PC-9 (cell line): ENCODE results near the gene TUBB. TPM values are rescaled to one million over a fixed set of nuclear protein-coding genes. Genes with fewer than 3 reads are reported as not detected.
A peak's percentile ranks its signal among the peaks of the same experiment; 100 is the strongest.

Source experiments
- Bru-seq: library from RNA; stranded (reverse); fragments of 400-500 nt; gene quantifications from one replicate; lab custom pipeline; 2021; lab: Mats Ljungman, UMichigan
- BruChase-seq, 2 experiments: library from RNA; stranded (reverse); fragments of 400-500 nt; gene quantifications; one replicate each; lab custom pipeline; 2021; lab: Mats Ljungman, UMichigan
- BruUV-seq: library from RNA; stranded (reverse); fragments of 400-500 nt; replicated peaks from 2 replicates; lab custom pipeline; 2021; lab: Mats Ljungman, UMichigan
- CTCF ChIA-PET: fragments of 300-600 bp; sonication (Branson Sonifier 250); formaldehyde crosslinking; loops from one replicate; lab custom pipeline; 2022; ENCODE audit warnings: antibody characterized with exemption; lab: Charles Lee
- POLR2A ChIA-PET: fragments of 300-600 bp; sonication (Branson Sonifier 250); formaldehyde crosslinking; loops from one replicate; lab custom pipeline; 2022; ENCODE audit warnings: antibody characterized with exemption; ENCODE audit not compliant: unreplicated experiment; lab: Charles Lee
- DNase-seq, 2 experiments: peaks; one replicate each; pipeline versions ENCODE4 v3.0.0 to v3.0.0-alpha.2; 2015 to 2022; ENCODE audit warnings: mixed read lengths in 1 of 2
- H2AFZ ChIP-seq: fragments of 200-600 bp; sonication (generic); 2 replicates; pipeline ENCODE4 v1.8.1; 2017; ENCODE audit warnings: antibody characterized with exemption
- H3F3A ChIP-seq: fragments of 200-600 bp; sonication (generic); 2 replicates; pipeline ENCODE4 v1.8.1; 2017; ENCODE audit warnings: antibody characterized with exemption, mild to moderate bottlenecking, low read depth; ENCODE audit not compliant: insufficient read depth
- H3K27ac ChIP-seq: fragments of 200-600 bp; sonication (generic); 2 replicates; pipeline ENCODE4 v1.6.1; 2016; ENCODE audit warnings: mixed run types
- H3K27me3 ChIP-seq: fragments of 200-600 bp; sonication (generic); 2 replicates; pipeline ENCODE4 v1.6.1; 2016; ENCODE audit warnings: low read depth, mixed run types; ENCODE audit not compliant: insufficient read depth
- H3K36me3 ChIP-seq: fragments of 200-600 bp; sonication (generic); 2 replicates; pipeline ENCODE4 v1.6.1; 2016; ENCODE audit warnings: low read depth, mixed run types
- H3K4me1 ChIP-seq: fragments of 200-600 bp; sonication (generic); replicated peaks from 2 replicates; pipeline ENCODE4 v1.6.1; 2016; ENCODE audit warnings: mixed run types; ENCODE audit not compliant: insufficient read depth
- H3K4me2 ChIP-seq: fragments of 200-600 bp; sonication (generic); 2 replicates; pipeline ENCODE4 v1.6.1; 2017; ENCODE audit warnings: mixed run types
- H3K4me3 ChIP-seq: fragments of 200-600 bp; sonication (generic); 2 replicates; pipeline ENCODE4 v1.6.1; 2016; ENCODE audit warnings: mixed run types
- H3K79me2 ChIP-seq: fragments of 200-600 bp; sonication (generic); 2 replicates; pipeline ENCODE4 v1.6.1; 2017; ENCODE audit warnings: low read depth, mixed run types
- H3K9me2 ChIP-seq: fragments of 200-600 bp; sonication (generic); 2 replicates; pipeline ENCODE4 v1.8.1; 2017; ENCODE audit warnings: mild to moderate bottlenecking; ENCODE audit not compliant: insufficient read depth
- H3K9me3 ChIP-seq: fragments of 200-600 bp; sonication (generic); 2 replicates; pipeline ENCODE4 v1.8.1; 2016; ENCODE audit warnings: low read depth; ENCODE audit not compliant: insufficient read depth
- H4K20me1 ChIP-seq: fragments of 200-600 bp; sonication (generic); 2 replicates; pipeline ENCODE4 v1.8.1; 2017; ENCODE audit not compliant: insufficient read depth
- EZH2 ChIP-seq: fragments of 200-600 bp; sonication (generic); IDR thresholded peaks from 2 replicates; pipeline ENCODE4 v1.8.0; 2017; ENCODE audit warnings: antibody characterized with exemption, low read depth
- intact Hi-C: fragments of 100-400 bp; cut with micrococcal nuclease; formaldehyde crosslinking; loops from one replicate; pipeline ENCODE4 v1.10.0; 2022; ENCODE audit not compliant: unreplicated experiment
- long read RNA-seq: library from polyadenylated mRNA; stranded (forward); transcript quantifications from one replicate; pipeline ENCODE4 v2.0.0, GENCODE V29; 2022
- total RNA-seq: library from RNA; stranded (reverse); gene quantifications from 2 replicates; pipeline ENCODE4 v1.2.3, GENCODE V29; 2021
- TF ChIP-seq, protein P1 (sequence below): fragments of 200-600 bp; sonication (generic); conservative IDR thresholded peaks from 2 replicates; pipeline ENCODE4 v1.6.1; 2017; ENCODE audit warnings: mixed run types, antibody characterized with exemption, mild to moderate bottlenecking, moderate library complexity

The TUBB gene
- 697 and 901 TPM in 2 replicates for total RNA-seq
- Bru-seq, nascent RNA: percentile 99 among the genes with signal in this experiment
- BruChase-seq, experiment 1, labeled RNA remaining after a 2-hour chase: percentile 100 among the genes with signal in this experiment
- BruChase-seq, experiment 2, labeled RNA remaining after a 6-hour chase: percentile 100 among the genes with signal in this experiment
- long read RNA-seq, transcript TUBB-205 (4 exons, 2,670 nt): major isoform, 1,907 of 2,050 reads
- long read RNA-seq, partial matches to known transcripts: 18 of 2,050 reads
- long read RNA-seq, other reads (novel, unspliced or antisense): 122 of 2,050 reads

- H3K4me2 ChIP-seq: peak within 1 kb of the TSS; percentile 84
- peaks cover 40% of the 10 kb centered on the region for H3K4me1 ChIP-seq
- peaks cover 44% of the 10 kb centered on the region for H3F3A ChIP-seq
- H2AFZ ChIP-seq: peak within 1 kb of the TSS; percentile 61; the same call in 1 of the 2 replicates
- peak within 1 kb of the TSS; percentile 85 for H3K4me3 ChIP-seq
- H3K27ac ChIP-seq: peak within 1 kb of the TSS; percentile 60
- H3K9me3 ChIP-seq: no peaks in the 10 kb centered on the region
- H3K9me2 ChIP-seq: no peaks in the 10 kb centered on the region
- intact Hi-C loops: loop anchor here (1.0 to 5.0 kb wide), 4 partner anchors 23 to 373 kb away; partner anchors contain the start of genes FLOT1, GNL1 and RPP21
- no peak for TF ChIP-seq EZH2
- TF ChIP-seq, protein P1, sequence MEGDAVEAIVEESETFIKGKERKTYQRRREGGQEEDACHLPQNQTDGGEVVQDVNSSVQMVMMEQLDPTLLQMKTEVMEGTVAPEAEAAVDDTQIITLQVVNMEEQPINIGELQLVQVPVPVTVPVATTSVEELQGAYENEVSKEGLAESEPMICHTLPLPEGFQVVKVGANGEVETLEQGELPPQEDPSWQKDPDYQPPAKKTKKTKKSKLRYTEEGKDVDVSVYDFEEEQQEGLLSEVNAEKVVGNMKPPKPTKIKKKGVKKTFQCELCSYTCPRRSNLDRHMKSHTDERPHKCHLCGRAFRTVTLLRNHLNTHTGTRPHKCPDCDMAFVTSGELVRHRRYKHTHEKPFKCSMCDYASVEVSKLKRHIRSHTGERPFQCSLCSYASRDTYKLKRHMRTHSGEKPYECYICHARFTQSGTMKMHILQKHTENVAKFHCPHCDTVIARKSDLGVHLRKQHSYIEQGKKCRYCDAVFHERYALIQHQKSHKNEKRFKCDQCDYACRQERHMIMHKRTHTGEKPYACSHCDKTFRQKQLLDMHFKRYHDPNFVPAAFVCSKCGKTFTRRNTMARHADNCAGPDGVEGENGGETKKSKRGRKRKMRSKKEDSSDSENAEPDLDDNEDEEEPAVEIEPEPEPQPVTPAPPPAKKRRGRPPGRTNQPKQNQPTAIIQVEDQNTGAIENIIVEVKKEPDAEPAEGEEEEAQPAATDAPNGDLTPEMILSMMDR: peak; percentile 17; the same call in 1 of the 2 replicates
- no peaks in the 10 kb centered on the region for H3K27me3 ChIP-seq
- no TSS peak for BruUV-seq
- peaks cover 22% of the 10 kb centered on the region for H3K36me3 ChIP-seq
- POLR2A ChIA-PET: interaction anchor here (0.6 kb wide), 1 partner anchor 37 kb away, joined by 18 read pairs; no protein-coding TSS in a partner anchor
- CTCF ChIA-PET: interaction anchor here (0.6 kb wide), 1 partner anchor 96 kb away, joined by 3 read pairs; no protein-coding TSS in a partner anchor
- peak; percentile 94 to 97 for DNase-seq
- peaks cover 36% of the 10 kb centered on the region for H4K20me1 ChIP-seq
- H3K79me2 ChIP-seq: peaks cover 62% of the 10 kb centered on the region
These were observed at the start of gene TUBB for GRCh38 chr6:30719791-30720737. Gene TUBB (plus strand): TSS chr6:30720352. CDS start chr6:30720507, 155 bp downstream.

DNA sequence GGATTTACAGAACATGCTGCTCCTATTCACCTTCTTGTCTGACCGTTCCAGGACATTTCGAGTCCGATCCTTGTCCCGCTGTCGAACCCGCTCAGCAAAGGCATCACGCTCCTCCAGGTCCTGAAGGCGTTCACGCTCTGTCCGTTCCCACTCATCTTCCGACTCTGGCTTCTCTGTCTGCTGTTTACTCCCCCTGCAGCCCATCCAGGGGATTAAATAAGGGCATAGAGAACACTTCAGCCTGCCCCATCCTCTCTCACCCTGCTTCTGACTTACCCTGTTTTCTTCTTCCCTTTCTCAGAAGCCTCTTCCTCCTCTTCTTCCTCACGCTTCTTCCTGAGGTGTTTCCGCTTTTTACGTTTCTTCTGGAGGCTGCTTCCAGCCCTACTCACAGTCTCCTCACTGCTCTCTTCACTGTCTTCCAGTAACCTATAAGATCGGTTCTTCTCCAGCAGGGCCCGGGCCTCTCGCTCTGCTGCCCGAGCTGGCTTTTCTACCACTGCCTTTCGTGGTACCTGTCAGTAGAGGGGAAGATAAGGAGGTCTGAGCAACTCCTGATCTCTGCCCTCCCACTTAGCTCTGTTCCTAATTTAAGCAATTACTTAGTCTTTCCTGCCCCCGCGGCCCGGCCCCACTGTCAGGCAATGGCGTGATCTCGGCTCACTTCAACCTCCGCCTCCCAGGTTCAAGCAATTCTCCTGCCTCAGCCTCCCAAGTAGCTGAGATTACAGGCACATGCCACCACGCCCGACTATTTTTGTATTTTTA, 49.2 kb upstream of the TUBB start:
- H3K27me3 ChIP-seq: no peaks in the 10 kb centered on the region
- H3K4me2 ChIP-seq: peak overlapping the region; percentile 79
- no peaks in the 10 kb centered on the region; the same call in none of the 2 replicates for H4K20me1 ChIP-seq
- H3K79me2 ChIP-seq: peaks cover 22% of the 10 kb centered on the region
- H3K27ac ChIP-seq: no peak overlapping the region
- ChIA-PET POLR2A (no interaction called here), CTCF (interaction anchor here (0.6 to 0.7 kb wide), 2 partner anchors 92 to 169 kb away, joined by 3 read pairs; no protein-coding TSS in a partner anchor)
- no peak for DNase-seq
- no peaks in the 10 kb centered on the region for H3K9me2 ChIP-seq
- TF ChIP-seq, protein P1: no peak
- no peak for TF ChIP-seq EZH2
- H3K9me3 ChIP-seq: no peaks in the 10 kb centered on the region
- no TSS peak for BruUV-seq
- peaks cover 8% of the 10 kb centered on the region; the same call in 1 of the 2 replicates for H3F3A ChIP-seq
- H3K4me3 ChIP-seq: no peak overlapping the region; the same call in 1 of the 2 replicates
- intact Hi-C loops: no loop called here
- peaks cover 17% of the 10 kb centered on the region for H3K4me1 ChIP-seq
- no peaks in the 10 kb centered on the region; the same call in 1 of the 2 replicates for H3K36me3 ChIP-seq
- H2AFZ ChIP-seq: no peak overlapping the region
